IPS-NIHi7 (cell line): ENCODE data around the gene SCD5.

Experiments
- DNase-seq: peaks from one replicate; pipeline ENCODE4 v3.0.0; 2012; ENCODE audit warnings: mixed read lengths; ENCODE audit errors: extremely low spot score

Gene SCD5

DNA sequence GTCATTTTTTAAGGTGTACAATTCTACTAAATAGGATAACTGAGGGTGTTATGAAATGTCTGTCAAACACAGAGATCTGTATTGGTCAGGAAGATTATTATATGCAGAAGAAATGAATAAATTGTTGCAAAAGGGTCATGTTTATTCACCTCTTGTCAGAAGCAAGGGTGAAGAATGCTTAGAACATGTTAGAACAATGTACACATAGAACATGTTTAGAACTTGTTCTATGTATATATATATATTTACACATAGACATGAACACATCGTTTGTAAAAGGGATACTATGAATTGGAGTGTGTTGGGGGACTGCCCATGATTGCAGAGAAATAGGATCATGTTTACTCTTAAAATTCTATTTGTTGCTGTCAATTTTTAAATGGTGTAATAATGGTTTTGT, 208.8 kb downstream of the SCD5 start:
- no peak for DNase-seq

DNA sequence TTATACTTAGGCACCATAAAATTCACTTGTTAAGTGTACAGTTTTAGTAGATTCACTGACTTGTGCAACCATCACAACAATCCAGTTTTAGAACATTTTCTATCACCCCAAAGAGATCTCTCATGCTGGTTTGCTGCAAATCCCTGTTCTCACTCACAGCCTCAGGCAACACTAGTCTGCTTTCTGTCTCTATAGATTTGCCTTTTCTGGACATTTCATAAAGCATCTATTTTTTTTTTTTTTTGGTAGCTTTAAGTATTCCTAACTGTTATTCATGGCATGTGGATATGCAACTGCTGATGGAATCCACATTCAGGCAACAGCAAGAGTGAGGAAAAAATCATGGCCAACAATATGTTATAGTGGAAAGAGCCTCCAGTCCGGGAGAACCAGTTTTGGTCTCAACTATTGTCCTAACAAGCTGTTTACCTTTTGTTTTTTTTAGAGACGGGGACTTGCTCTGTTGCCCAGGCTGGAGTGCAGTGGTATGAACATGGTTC, 209.8 kb downstream of the SCD5 start:
- no peak for DNase-seq

DNA sequence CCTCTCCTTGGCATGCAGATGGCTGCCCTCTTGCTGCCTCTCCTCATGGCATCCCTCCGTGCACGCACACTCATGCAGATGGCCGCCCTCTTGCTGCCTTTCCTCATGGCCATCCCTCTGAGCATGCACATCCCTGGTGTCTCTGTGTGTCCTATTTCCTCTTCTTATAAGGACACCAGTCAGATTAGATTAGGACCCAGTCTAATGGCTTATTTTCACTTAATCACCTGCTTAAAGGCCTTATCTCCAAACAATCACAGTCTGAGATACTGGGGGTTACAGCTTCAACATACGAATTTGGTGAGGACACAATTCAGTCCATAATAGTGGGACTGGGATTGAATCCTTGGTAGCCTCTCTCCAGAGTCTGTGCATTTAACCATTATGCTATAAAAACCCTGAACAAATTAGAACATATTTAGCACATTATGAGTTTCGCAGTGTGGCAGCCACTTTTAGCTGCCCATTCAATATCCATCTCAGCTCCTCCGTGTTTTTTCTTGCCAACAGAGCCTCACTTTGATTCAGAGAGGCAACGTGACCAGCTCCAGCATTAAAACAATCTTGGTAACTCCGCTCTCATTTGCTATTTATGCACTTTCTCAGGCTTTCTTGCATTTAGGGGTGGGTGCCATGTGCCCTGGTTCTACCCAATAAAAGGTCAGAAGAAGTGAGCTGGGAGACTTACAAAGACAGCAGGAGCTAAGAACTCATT, 210.6 kb downstream of the SCD5 start:
- DNase-seq = no peak

DNA sequence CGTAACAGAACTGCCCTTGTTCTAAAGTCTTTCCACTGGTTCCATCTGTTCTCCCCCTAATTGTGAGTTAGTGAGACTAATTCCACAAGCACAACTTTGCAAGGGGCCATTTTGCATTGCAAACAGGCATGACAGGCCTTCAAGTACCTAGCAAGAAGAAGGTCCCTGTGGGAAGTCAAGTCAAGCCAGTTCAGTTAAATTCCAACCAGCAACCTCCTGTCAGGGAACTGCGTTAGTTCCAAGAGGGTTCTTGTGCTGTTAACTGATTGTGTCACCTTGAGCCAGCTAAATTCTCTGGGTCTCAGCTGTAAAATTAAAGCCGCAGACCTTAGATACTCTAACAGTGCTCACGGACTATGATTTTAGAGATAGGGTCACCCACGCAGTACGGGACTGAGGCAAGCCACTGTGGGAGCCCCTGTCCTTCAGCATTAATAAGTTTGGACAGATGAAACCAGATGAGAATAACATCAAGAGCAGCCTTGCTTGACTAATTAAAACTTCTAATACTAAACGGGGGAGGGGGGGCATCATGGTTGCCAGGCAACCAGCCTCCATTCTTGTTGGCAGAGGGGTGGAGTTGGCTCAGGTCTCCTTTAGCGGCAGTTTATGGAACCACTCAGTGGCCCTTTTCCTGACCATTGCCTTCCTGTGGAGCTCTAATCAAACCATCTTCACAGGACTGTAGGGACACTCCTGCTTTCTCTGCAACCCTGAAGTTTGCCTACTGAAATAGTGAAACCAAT, 212.7 kb downstream of the SCD5 start:
- no peak for DNase-seq

DNA sequence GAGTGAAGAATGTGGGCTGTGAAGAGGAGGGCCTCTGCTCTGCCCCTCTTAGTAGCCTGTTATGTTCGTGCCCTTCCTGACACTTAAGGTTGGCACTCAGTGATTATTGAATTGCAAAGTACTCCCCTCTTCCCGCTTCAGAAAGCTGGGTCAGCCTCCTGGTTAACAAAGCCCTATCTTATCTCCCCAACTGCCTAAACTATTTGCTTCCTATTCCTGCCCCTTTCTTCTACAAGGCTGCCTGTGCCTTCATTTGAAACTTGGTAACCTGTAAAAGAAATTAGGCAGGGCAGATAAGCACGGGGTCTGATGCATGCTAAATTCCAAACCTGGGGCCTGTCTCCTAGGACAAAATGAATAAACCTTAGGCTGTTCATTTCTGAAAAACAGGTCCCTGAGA, 213.7 kb downstream of the SCD5 start:
- DNase-seq = no peak

DNA sequence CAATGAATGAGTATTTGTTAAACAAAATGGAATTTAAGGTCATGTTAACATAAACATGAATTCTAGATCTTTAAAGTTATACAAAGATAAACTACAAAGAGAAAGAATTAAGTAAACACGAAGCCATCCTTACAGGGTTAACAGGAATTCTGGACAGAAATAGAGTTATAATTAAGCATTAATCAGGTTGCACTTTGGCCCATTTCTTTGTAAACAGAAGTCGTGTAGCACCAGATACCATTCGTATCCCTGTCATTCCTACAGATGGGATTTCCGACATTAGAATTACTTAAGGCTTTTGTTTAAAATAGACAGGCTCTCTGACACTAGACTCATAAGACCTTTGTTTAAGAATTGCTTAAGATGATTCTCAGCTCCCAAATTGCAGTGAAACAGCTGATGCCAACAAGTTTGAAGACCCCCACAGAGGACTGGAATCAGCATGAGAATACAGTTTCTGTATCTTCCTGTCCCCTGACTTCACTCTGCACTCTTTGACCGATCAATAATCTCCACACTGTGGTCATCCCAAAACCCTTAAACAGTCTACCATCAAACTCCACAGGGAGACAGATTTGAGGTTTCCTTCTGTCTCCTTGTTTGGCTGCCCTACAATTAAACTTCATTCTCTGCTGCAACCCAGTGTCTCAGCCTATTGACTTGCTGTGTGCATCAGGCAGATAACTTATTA, 214.6 kb downstream of the SCD5 start:
- no peak for DNase-seq

DNA sequence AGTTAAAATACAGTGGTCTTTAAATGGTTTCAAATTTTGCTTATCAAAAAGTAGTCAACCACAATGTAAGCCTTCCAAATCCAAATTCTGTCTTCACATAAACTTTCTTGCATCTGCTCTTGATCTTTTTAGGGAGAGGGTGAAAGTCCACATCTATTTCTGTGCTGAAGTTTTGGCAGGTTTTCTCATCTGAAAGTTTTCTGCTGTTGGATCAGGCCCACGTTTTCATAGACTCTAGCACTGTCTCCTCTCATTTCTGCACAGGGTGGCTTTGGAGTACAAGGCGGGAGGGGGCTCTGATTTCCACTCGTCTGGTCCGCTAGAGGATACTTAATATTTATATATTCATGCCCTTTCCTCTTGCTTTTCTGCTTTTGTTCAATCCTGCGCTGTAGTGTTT, 218.7 kb downstream of the SCD5 start:
- no peak for DNase-seq
